CD14-positive monocyte (primary cell): ENCODE measurements around the gene BTN2A1. TPM values are rescaled to one million over a fixed set of nuclear protein-coding genes. Genes with fewer than 3 reads are reported as not detected.

Experiments
- DNase-seq, 3 donors: peaks; one replicate each; pipeline ENCODE4 v3.0.0-alpha.2; 2011 to 2022
- H2AFZ ChIP-seq: 2 replicates; pipeline ENCODE4 v1.6.0; 2012; ENCODE audit warnings: mild to moderate bottlenecking, low read depth, low read length, inconsistent platforms; ENCODE audit not compliant: insufficient read depth, poor library complexity, severe bottlenecking
- H3K27ac ChIP-seq, 2 donors: 1 replicate in 1 of 2; 2 replicates in 1 of 2; pipeline ENCODE4 v1.5.1; 2012 to 2013; ENCODE audit warnings: low read length in 2 of 2, control low read depth in 1 of 2, inconsistent platforms in 1 of 2, low read depth in 1 of 2, mild to moderate bottlenecking in 1 of 2
- H3K27me3 ChIP-seq, 2 donors: one replicate each; pipeline versions ENCODE4 v1.6.0 to v1.6.1; 2011 to 2013; ENCODE audit warnings: low read length in 2 of 2; ENCODE audit not compliant: control insufficient read depth in 2 of 2, insufficient read depth in 2 of 2
- H3K36me3 ChIP-seq, 2 donors: replicated peaks in 1 of 2; 1 replicate in 1 of 2; 2 replicates in 1 of 2; pipeline versions ENCODE4 v1.5.1 to v1.6.1; 2012 to 2013; ENCODE audit warnings: low read length in 2 of 2, control low read depth in 1 of 2, inconsistent platforms in 1 of 2, mild to moderate bottlenecking in 1 of 2; ENCODE audit not compliant: insufficient read depth in 2 of 2, control insufficient read depth in 1 of 2
- H3K4me1 ChIP-seq, 2 donors: 1 replicate in 1 of 2; 2 replicates in 1 of 2; pipeline versions ENCODE4 v1.5.1 to v1.6.1; 2012 to 2013; ENCODE audit warnings: low read length in 2 of 2, control low read depth in 1 of 2, inconsistent platforms in 1 of 2, mild to moderate bottlenecking in 1 of 2, moderate library complexity in 1 of 2; ENCODE audit not compliant: insufficient read depth in 2 of 2, control insufficient read depth in 1 of 2
- H3K4me2 ChIP-seq: replicated peaks from 2 replicates; pipeline ENCODE3; 2012; ENCODE audit warnings: low read length, moderate library complexity, mild to moderate bottlenecking; ENCODE audit not compliant: poor library complexity, severe bottlenecking; ENCODE audit errors: extremely low read depth
- H3K4me3 ChIP-seq, 3 experiments: fragments of 200-600 bp in 1 of 3; sonication (generic) in 1 of 3; replicated peaks in 1 of 3; 1 replicate in 2 of 3; 2 replicates in 1 of 3; pipeline ENCODE4 v1.5.1; 2011 to 2013; ENCODE audit warnings: low read length in 3 of 3, mild to moderate bottlenecking in 3 of 3, control low read depth in 2 of 3, low read depth in 2 of 3, inconsistent platforms in 1 of 3, moderate library complexity in 1 of 3
- H3K79me2 ChIP-seq: 2 replicates; pipeline ENCODE4 v1.6.0; 2012; ENCODE audit warnings: mild to moderate bottlenecking, control low read depth, inconsistent platforms, low read length, moderate library complexity; ENCODE audit not compliant: insufficient read depth
- H3K9ac ChIP-seq: 2 replicates; pipeline ENCODE4 v1.6.0; 2017; ENCODE audit warnings: low read length, mild to moderate bottlenecking; ENCODE audit not compliant: insufficient read depth, poor library complexity, severe bottlenecking
- H3K9me3 ChIP-seq, 2 donors: replicated peaks in 1 of 2; 1 replicate in 1 of 2; 2 replicates in 1 of 2; pipeline versions ENCODE4 v1.5.1 to v1.6.1; 2012 to 2013; ENCODE audit warnings: low read length in 2 of 2, control low read depth in 1 of 2; ENCODE audit not compliant: control insufficient read depth in 1 of 2, insufficient read depth in 1 of 2
- H4K20me1 ChIP-seq: 2 replicates; pipeline ENCODE4 v1.6.0; 2012; ENCODE audit warnings: mild to moderate bottlenecking, low read length, control low read depth, moderate library complexity; ENCODE audit not compliant: insufficient read depth
- H3K27ac Mint-ChIP-seq, 7 donors: one replicate each; pipeline ENCODE4 v1.8.0; 2020; ENCODE audit warnings: mild to moderate bottlenecking in 7 of 7, mixed read lengths in 7 of 7, moderate library complexity in 6 of 7, inconsistent platforms in 2 of 7
- H3K27me3 Mint-ChIP-seq, 3 donors: one replicate each; pipeline ENCODE4 v1.8.0; 2021 to 2022; ENCODE audit warnings: low read depth in 3 of 3, mild to moderate bottlenecking in 3 of 3, mixed read lengths in 3 of 3, moderate library complexity in 3 of 3, inconsistent platforms in 1 of 3
- H3K36me3 Mint-ChIP-seq, 2 donors: one replicate each; pipeline ENCODE4 v1.8.0; 2020; ENCODE audit warnings: mixed read lengths in 2 of 2, inconsistent platforms in 1 of 2, mild to moderate bottlenecking in 1 of 2
- H3K4me1 Mint-ChIP-seq: one replicate; pipeline ENCODE4 v1.8.0; 2020; ENCODE audit warnings: mild to moderate bottlenecking, mixed read lengths
- H3K4me3 Mint-ChIP-seq, 2 donors: one replicate each; pipeline ENCODE4 v1.8.0; 2020; ENCODE audit warnings: mild to moderate bottlenecking in 2 of 2, mixed read lengths in 2 of 2, moderate library complexity in 1 of 2
- H3K9me3 Mint-ChIP-seq, 7 donors: one replicate each; pipeline ENCODE4 v1.8.0; 2020 to 2022; ENCODE audit warnings: mixed read lengths in 7 of 7, mild to moderate bottlenecking in 6 of 7, moderate library complexity in 6 of 7, inconsistent platforms in 2 of 7
- CTCF ChIP-seq: fragments of 200-600 bp; IDR thresholded peaks from one replicate; pipeline ENCODE4 v1.8.0; 2022; ENCODE audit warnings: antibody characterized with exemption, mild to moderate bottlenecking
- WGBS: methylation state at CpG from one replicate; pipeline ENCODE4 v1.1.5; 2013; ENCODE audit warnings: missing lambda C conversion rate; ENCODE audit not compliant: insufficient coverage; 5-methylcytosine and 5-hydroxymethylcytosine counted together
- intact Hi-C, 2 donors: fragments of 100-400 bp; cut with micrococcal nuclease; formaldehyde crosslinking; loops; one replicate each; pipeline versions ENCODE4 v1.15.0 to v1.15.1; 2023
- polyA plus RNA-seq, 3 donors: library from polyadenylated mRNA; depleted of rRNA in 1 of 3; unstranded in 2 of 3; stranded (reverse) in 1 of 3; fragments of 300-500 nt in 2 of 3; fragments of >200 nt in 1 of 3; fragmentation: Illumina TruSeq in 2 of 3; gene quantifications; 1 replicate in 2 of 3; 2 replicates in 1 of 3; pipeline ENCODE4 v1.2.3, GENCODE V29; 2012 to 2021

Gene BTN2A1
- polyA plus RNA-seq, 3 donors = 4.3 to 66.4 (median 10.8) TPM

GRCh38 chr6:26475823-26476729 lies 18.3 kb downstream of the BTN2A1 start:
- H3K4me3 ChIP-seq = peak overlapping the region in 1 of 3 experiments; percentile 53
- Mint-ChIP-seq H3K36me3 (peaks cover 2 to 5% of the 10 kb centered on the region in 2 donors), H3K9me3 (peaks cover 4 to 10% (median 6%) of the 10 kb centered on the region in 7 donors), H3K27me3 (no peaks in the 10 kb centered on the region), H3K27ac (peak overlapping the region; percentile 91 to 100 (median 95)), H3K4me1 (peaks cover 81% of the 10 kb centered on the region), H3K4me3 (peak overlapping the region in 1 of 2 donors; percentile 71)
- no peaks in the 10 kb centered on the region for H3K36me3 ChIP-seq
- H3K9ac ChIP-seq = no peak overlapping the region
- WGBS = 94% methylated on average over 2 of the region's 7 CpGs
- peaks cover 74 to 84% of the 10 kb centered on the region in 2 donors for H3K4me1 ChIP-seq
- peaks cover 0 to 3% of the 10 kb centered on the region in 2 donors for H3K9me3 ChIP-seq
- TF ChIP-seq CTCF = no peak
- H3K4me2 ChIP-seq = peak overlapping the region; percentile 64
- H3K27me3 ChIP-seq = no peaks in the 10 kb centered on the region
- peaks cover 10% of the 10 kb centered on the region for H3K79me2 ChIP-seq
- DNase-seq = no peak
- intact Hi-C loops = loop anchor here in 1 of 2 donors (5.0 kb wide), 1 partner anchor 61 kb away; the partner anchor contains the start of gene HMGN4
- H3K27ac ChIP-seq = peak overlapping the region; percentile 82 to 90
- H2AFZ ChIP-seq = no peak overlapping the region
- H4K20me1 ChIP-seq = no peaks in the 10 kb centered on the region

DNA sequence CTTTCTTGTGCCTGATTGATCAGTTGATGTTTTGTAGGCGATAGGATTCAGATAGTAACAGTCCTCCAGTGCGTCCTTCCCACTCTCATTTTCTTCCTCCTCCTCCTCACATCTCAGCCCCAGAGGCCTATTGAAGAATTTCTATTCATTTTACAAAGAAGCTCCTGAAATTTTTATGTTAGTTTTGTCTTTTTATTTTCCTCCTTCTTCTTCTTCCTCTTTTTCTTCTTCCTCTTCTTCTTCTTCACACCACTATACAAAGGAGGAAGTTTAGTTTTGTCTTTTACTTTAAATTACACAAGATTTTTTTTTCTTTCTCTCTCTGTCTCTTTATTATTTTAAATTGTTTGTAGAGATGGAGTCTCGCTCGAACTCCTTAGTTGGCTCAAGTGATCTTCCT lies 19.1 kb downstream of the BTN2A1 start:
- peak overlapping the region; percentile 64 for H3K4me2 ChIP-seq
- H3K27ac ChIP-seq = peak overlapping the region; percentile 82 to 90
- H3K9ac ChIP-seq = peak overlapping the region; percentile 36
- intact Hi-C loops = loop anchor here in 1 of 2 donors (5.0 kb wide), 1 partner anchor 60 kb away; the partner anchor contains the start of gene HMGN4
- DNase-seq = peak in 2 of 3 donors; percentile 29 to 45
- H3K36me3 ChIP-seq = no peaks in the 10 kb centered on the region
- Mint-ChIP-seq H3K4me1 (peaks cover 85% of the 10 kb centered on the region), H3K4me3 (peak overlapping the region; percentile 69 to 71), H3K9me3 (peaks cover 0 to 5% (median 3%) of the 10 kb centered on the region in 7 donors), H3K27me3 (no peaks in the 10 kb centered on the region), H3K36me3 (peaks cover 0 to 2% of the 10 kb centered on the region in 2 donors), H3K27ac (peak overlapping the region; percentile 91 to 98 (median 95))
- peaks cover 0 to 2% of the 10 kb centered on the region in 2 donors for H3K9me3 ChIP-seq
- H2AFZ ChIP-seq = no peak overlapping the region
- peaks cover 10% of the 10 kb centered on the region for H3K79me2 ChIP-seq
- peaks cover 78 to 88% of the 10 kb centered on the region in 2 donors for H3K4me1 ChIP-seq
- H4K20me1 ChIP-seq = no peaks in the 10 kb centered on the region
- H3K27me3 ChIP-seq = no peaks in the 10 kb centered on the region
- WGBS = no CpG with 5 or more reads among the region's 4 CpGs
- H3K4me3 ChIP-seq = peak overlapping the region in 1 of 3 experiments; percentile 53
- no peak for TF ChIP-seq CTCF
